ENCODE results near the gene PFDN1. TPM values are rescaled to one million over a fixed set of nuclear protein-coding genes. Genes with fewer than 3 reads are reported as not detected.
A peak's percentile ranks its signal among the peaks of the same experiment; 100 is the strongest.

PFDN1 gene
- total RNA-seq, 1 experiment from 2014 or later, result 49.8 TPM

DNA sequence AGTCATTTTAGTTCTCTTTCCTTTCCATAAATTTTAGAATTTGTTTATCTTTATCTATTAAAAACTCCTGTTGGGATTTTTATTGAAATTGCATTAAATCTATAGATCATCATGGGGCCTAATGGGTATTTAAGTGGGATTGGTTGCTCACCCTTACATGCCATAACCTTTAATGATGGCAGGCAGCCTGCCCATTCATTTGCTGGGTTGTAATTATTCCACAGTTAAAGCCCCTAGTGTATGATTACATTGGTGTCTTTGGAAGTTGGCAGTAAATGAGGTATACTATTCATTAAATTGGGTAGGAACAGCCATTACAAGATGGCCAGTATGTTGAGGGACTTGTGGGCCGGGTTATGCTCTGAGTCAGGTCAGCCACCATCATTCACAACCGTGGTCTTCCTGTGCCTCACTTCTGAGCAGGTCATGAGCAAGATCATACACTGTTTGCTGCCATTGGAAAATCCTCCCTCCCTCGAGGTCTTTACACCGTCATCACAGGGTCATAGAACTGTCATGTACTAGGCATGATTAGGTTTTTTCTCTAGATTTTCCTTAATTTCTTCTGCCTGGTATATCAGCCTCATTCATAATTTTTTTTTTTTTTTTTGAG is 68.4 kb downstream of the PFDN1 start:
- no peaks in the 10 kb centered on the region for H3K9me2 ChIP-seq (replicated peaks; ENCODE audit: insufficient read depth, low read length)
- H3K27ac ChIP-seq (ENCODE audit: low read length), result no peak overlapping the region
- H3K27me3 ChIP-seq (ENCODE audit: low read length), result no peaks in the 10 kb centered on the region
- DNase-seq, result peak; percentile 32
- no peak overlapping the region for H2AFZ ChIP-seq (ENCODE audit: low read length)
- H3K4me1 ChIP-seq (ENCODE audit: low read length), result no peaks in the 10 kb centered on the region
- H4K20me1 ChIP-seq (ENCODE audit: insufficient read depth, low read depth, low read length), result peaks cover 16% of the 10 kb centered on the region; the same call in 1 of the 2 replicates
- no peak overlapping the region for H3K4me2 ChIP-seq (ENCODE audit: low read depth, low read length, poor library complexity, severe bottlenecking)
- no peak overlapping the region for H3K9ac ChIP-seq (ENCODE audit: low read length)
- no peaks in the 10 kb centered on the region for H3K79me2 ChIP-seq (ENCODE audit: low read length)
- no peaks in the 10 kb centered on the region for H3K9me3 ChIP-seq (ENCODE audit: low read length)
- H3K4me3 ChIP-seq (ENCODE audit: low read length), result no peak overlapping the region
- no peaks in the 10 kb centered on the region for H3K36me3 ChIP-seq (ENCODE audit: insufficient read depth, low read length)

- Histone ChIP-seq H3K9me2 (replicated peaks; ENCODE audit: insufficient read depth, low read length) (no peaks in the 10 kb centered on the region), H3K79me2 (ENCODE audit: low read length) (no peaks in the 10 kb centered on the region), H3K4me1 (ENCODE audit: low read length) (no peaks in the 10 kb centered on the region), H2AFZ (ENCODE audit: low read length) (no peak overlapping the region), H3K36me3 (ENCODE audit: insufficient read depth, low read length) (no peaks in the 10 kb centered on the region), H3K27me3 (ENCODE audit: low read length) (no peaks in the 10 kb centered on the region), H3K27ac (ENCODE audit: low read length) (no peak overlapping the region), H3K4me2 (ENCODE audit: low read depth, low read length, poor library complexity, severe bottlenecking) (no peak overlapping the region), H3K9ac (ENCODE audit: low read length) (no peak overlapping the region), H3K9me3 (ENCODE audit: low read length) (no peaks in the 10 kb centered on the region), H3K4me3 (ENCODE audit: low read length) (no peak overlapping the region), H4K20me1 (ENCODE audit: insufficient read depth, low read depth, low read length) (0 out of 2 replicates have a peak, but pooled peaks cover 11% of the 10 kb centered on the region)
- DNase-seq, result no peak
Observed at GRCh38 chr5:140232731-140233130, 70.2 kb downstream of the PFDN1 start.

DNA sequence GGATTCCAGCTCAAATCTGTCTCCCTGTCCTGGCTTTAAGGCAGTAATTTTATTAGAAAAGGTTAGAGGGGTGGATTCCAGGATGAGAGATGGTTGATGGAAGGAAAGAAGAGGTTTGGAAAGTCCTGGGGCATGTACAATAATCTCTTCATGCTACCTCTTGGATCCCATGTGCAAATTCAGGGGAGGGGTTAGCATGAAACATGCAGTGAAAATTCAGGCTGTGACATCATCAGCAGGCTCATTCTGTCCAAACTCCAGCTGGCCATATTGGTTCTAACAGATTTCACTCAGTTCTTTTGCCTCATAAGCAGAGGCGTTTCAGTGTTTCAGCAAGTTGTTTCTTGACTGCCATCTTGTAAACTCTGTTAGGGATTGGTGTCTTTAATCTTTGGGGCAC is 72.5 kb downstream of the PFDN1 start:
- H3K4me1 ChIP-seq (ENCODE audit: low read length), result no peaks in the 10 kb centered on the region
- DNase-seq, result no peak
- no peak overlapping the region for H2AFZ ChIP-seq (ENCODE audit: low read length)
- no peak overlapping the region for H3K4me3 ChIP-seq (ENCODE audit: low read length)
- H4K20me1 ChIP-seq (ENCODE audit: insufficient read depth, low read depth, low read length), result 0 out of 2 replicates have a peak, but pooled peaks cover 5% of the 10 kb centered on the region
- no peak overlapping the region for H3K9ac ChIP-seq (ENCODE audit: low read length)
- H3K27me3 ChIP-seq (ENCODE audit: low read length), result no peaks in the 10 kb centered on the region
- H3K4me2 ChIP-seq (ENCODE audit: low read depth, low read length, poor library complexity, severe bottlenecking), result no peak overlapping the region
- H3K79me2 ChIP-seq (ENCODE audit: low read length), result no peaks in the 10 kb centered on the region
- no peak overlapping the region for H3K27ac ChIP-seq (ENCODE audit: low read length)
- H3K9me3 ChIP-seq (ENCODE audit: low read length), result no peaks in the 10 kb centered on the region
- H3K9me2 ChIP-seq (replicated peaks; ENCODE audit: insufficient read depth, low read length), result no peaks in the 10 kb centered on the region
- H3K36me3 ChIP-seq (ENCODE audit: insufficient read depth, low read length), result no peaks in the 10 kb centered on the region

DNA sequence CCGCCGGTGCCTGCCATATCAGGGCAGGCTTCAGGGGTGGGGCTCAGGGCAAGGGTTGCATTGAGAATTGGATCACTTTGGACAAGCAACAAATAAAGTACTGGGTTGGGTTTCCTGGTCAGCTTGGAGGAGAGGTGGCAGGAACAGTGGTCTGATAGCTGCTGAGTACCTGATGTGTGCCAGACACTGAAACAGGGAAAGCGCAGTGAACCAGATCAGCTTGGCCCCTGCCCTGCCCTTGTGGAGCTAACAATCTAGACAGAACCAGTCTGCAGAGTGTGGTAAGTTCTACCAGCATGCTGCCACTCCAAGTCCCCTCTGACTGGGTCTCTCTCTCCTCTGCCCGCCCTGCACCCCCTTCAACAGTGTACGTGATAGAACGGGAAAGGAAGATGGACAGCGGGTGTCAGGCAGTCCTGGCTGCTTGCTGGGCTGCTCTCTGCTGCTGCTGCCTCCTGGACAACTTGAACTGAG is 74.5 kb downstream of the PFDN1 start:
- no peaks in the 10 kb centered on the region for H3K9me3 ChIP-seq (ENCODE audit: low read length)
- H3K4me3 ChIP-seq (ENCODE audit: low read length), result no peak overlapping the region
- H3K4me1 ChIP-seq (ENCODE audit: low read length), result no peaks in the 10 kb centered on the region
- H2AFZ ChIP-seq (ENCODE audit: low read length), result no peak overlapping the region
- H3K4me2 ChIP-seq (ENCODE audit: low read depth, low read length, poor library complexity, severe bottlenecking), result no peak overlapping the region
- H3K36me3 ChIP-seq (ENCODE audit: insufficient read depth, low read length), result no peaks in the 10 kb centered on the region
- no peaks in the 10 kb centered on the region for H3K9me2 ChIP-seq (replicated peaks; ENCODE audit: insufficient read depth, low read length)
- H4K20me1 ChIP-seq (ENCODE audit: insufficient read depth, low read depth, low read length), result 0 out of 2 replicates have a peak, but pooled peaks cover 5% of the 10 kb centered on the region
- H3K27ac ChIP-seq (ENCODE audit: low read length), result no peak overlapping the region
- H3K27me3 ChIP-seq (ENCODE audit: low read length), result no peaks in the 10 kb centered on the region
- H3K9ac ChIP-seq (ENCODE audit: low read length), result no peak overlapping the region
- no peak for DNase-seq
- no peaks in the 10 kb centered on the region for H3K79me2 ChIP-seq (ENCODE audit: low read length)

DNA sequence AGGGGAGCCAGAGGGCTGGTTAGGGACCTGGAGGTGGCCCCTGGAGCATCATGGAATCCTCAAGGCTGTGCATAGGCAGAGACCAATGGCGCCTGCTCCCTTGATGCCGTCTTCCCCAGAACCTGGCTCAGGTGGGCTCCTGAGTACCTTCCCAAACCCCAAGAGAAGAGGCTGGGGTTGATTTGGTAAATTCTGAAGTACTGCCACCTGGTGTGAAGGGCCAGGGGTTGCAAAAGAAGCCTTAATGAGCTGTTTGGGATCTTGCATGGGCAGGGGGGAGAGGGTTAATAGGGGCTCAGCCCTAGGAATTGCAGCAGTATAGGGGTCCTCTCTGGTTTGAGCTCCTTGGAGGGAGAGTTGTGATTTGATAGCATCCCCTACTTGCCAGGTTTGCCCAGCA is 75.9 kb downstream of the PFDN1 start:
- H3K36me3 ChIP-seq (ENCODE audit: insufficient read depth, low read length), result no peaks in the 10 kb centered on the region
- no peaks in the 10 kb centered on the region for H3K4me1 ChIP-seq (ENCODE audit: low read length)
- H3K9me3 ChIP-seq (ENCODE audit: low read length), result no peaks in the 10 kb centered on the region
- no peak overlapping the region for H3K9ac ChIP-seq (ENCODE audit: low read length)
- no peaks in the 10 kb centered on the region for H3K9me2 ChIP-seq (replicated peaks; ENCODE audit: insufficient read depth, low read length)
- no peak overlapping the region for H3K27ac ChIP-seq (ENCODE audit: low read length)
- no peak overlapping the region for H3K4me2 ChIP-seq (ENCODE audit: low read depth, low read length, poor library complexity, severe bottlenecking)
- no peaks in the 10 kb centered on the region for H3K27me3 ChIP-seq (ENCODE audit: low read length)
- H2AFZ ChIP-seq (ENCODE audit: low read length), result no peak overlapping the region
- no peak for DNase-seq
- H3K79me2 ChIP-seq (ENCODE audit: low read length), result no peaks in the 10 kb centered on the region
- H4K20me1 ChIP-seq (ENCODE audit: insufficient read depth, low read depth, low read length), result 0 out of 2 replicates have a peak, but pooled peaks cover 5% of the 10 kb centered on the region
- H3K4me3 ChIP-seq (ENCODE audit: low read length), result no peak overlapping the region

DNA sequence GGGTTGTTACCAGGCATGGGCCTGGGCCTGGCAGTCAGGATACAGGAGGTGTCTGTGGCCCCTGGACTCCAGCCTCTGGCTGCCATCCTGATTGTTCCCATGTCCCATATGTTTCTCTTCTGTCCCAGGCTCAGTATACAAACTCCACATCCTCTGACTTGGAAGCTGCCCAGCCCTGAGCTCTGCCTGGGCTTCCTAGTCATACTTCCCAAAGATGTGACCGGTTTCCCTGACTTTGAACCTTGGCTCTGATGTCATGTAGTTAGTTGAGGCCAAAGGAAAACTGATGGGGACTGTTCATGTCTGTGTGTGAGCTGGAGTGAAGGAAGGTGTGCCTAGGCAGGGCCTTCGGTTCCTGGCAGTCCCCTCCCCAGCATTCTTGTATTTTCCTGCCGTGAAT is 77.5 kb downstream of the PFDN1 start:
- no peaks in the 10 kb centered on the region for H3K9me3 ChIP-seq (ENCODE audit: low read length)
- H3K4me1 ChIP-seq (ENCODE audit: low read length), result no peaks in the 10 kb centered on the region
- H3K36me3 ChIP-seq (ENCODE audit: insufficient read depth, low read length), result no peaks in the 10 kb centered on the region
- H3K27ac ChIP-seq (ENCODE audit: low read length), result no peak overlapping the region
- H2AFZ ChIP-seq (ENCODE audit: low read length), result no peak overlapping the region
- no peaks in the 10 kb centered on the region for H3K9me2 ChIP-seq (replicated peaks; ENCODE audit: insufficient read depth, low read length)
- no peak for DNase-seq
- H3K27me3 ChIP-seq (ENCODE audit: low read length), result no peaks in the 10 kb centered on the region
- no peak overlapping the region for H3K4me3 ChIP-seq (ENCODE audit: low read length)
- H3K9ac ChIP-seq (ENCODE audit: low read length), result no peak overlapping the region
- H3K79me2 ChIP-seq (ENCODE audit: low read length), result no peaks in the 10 kb centered on the region
- 0 out of 2 replicates have a peak, but pooled peaks cover 4% of the 10 kb centered on the region for H4K20me1 ChIP-seq (ENCODE audit: insufficient read depth, low read depth, low read length)
- H3K4me2 ChIP-seq (ENCODE audit: low read depth, low read length, poor library complexity, severe bottlenecking), result no peak overlapping the region

- no peak for DNase-seq
- no peaks in the 10 kb centered on the region for H3K4me1 ChIP-seq (ENCODE audit: low read length)
- H3K27me3 ChIP-seq (ENCODE audit: low read length), result no peaks in the 10 kb centered on the region
- no peaks in the 10 kb centered on the region for H3K9me2 ChIP-seq (replicated peaks; ENCODE audit: insufficient read depth, low read length)
- H3K27ac ChIP-seq (ENCODE audit: low read length), result no peak overlapping the region
- H2AFZ ChIP-seq (ENCODE audit: low read length), result no peak overlapping the region
- H4K20me1 ChIP-seq (ENCODE audit: insufficient read depth, low read depth, low read length), result no peaks in the 10 kb centered on the region
- no peak overlapping the region for H3K9ac ChIP-seq (ENCODE audit: low read length)
- no peaks in the 10 kb centered on the region for H3K9me3 ChIP-seq (ENCODE audit: low read length)
- H3K79me2 ChIP-seq (ENCODE audit: low read length), result no peaks in the 10 kb centered on the region
- H3K4me3 ChIP-seq (ENCODE audit: low read length), result no peak overlapping the region
- H3K4me2 ChIP-seq (ENCODE audit: low read depth, low read length, poor library complexity, severe bottlenecking), result no peak overlapping the region
- H3K36me3 ChIP-seq (ENCODE audit: insufficient read depth, low read length), result no peaks in the 10 kb centered on the region
Observed at GRCh38 chr5:140224658-140225057, 78.2 kb downstream of the PFDN1 start.

GRCh38 chr5:140223567-140223966 is 79.3 kb downstream of the PFDN1 start:
- H3K4me1 ChIP-seq (ENCODE audit: low read length), result no peaks in the 10 kb centered on the region
- no peaks in the 10 kb centered on the region for H3K9me3 ChIP-seq (ENCODE audit: low read length)
- H3K4me2 ChIP-seq (ENCODE audit: low read depth, low read length, poor library complexity, severe bottlenecking), result no peak overlapping the region
- H3K27me3 ChIP-seq (ENCODE audit: low read length), result no peaks in the 10 kb centered on the region
- H3K27ac ChIP-seq (ENCODE audit: low read length), result no peak overlapping the region
- no peak overlapping the region for H3K9ac ChIP-seq (ENCODE audit: low read length)
- no peak overlapping the region for H3K4me3 ChIP-seq (ENCODE audit: low read length)
- H3K79me2 ChIP-seq (ENCODE audit: low read length), result no peaks in the 10 kb centered on the region
- H4K20me1 ChIP-seq (ENCODE audit: insufficient read depth, low read depth, low read length), result 0 out of 2 replicates have a peak, but pooled peaks cover under 1% of the 10 kb centered on the region
- no peak for DNase-seq
- H3K9me2 ChIP-seq (replicated peaks; ENCODE audit: insufficient read depth, low read length), result no peaks in the 10 kb centered on the region
- no peaks in the 10 kb centered on the region for H3K36me3 ChIP-seq (ENCODE audit: insufficient read depth, low read length)
- no peak overlapping the region for H2AFZ ChIP-seq (ENCODE audit: low read length)

All from Karpas-422 (cell line).